K562 (cell line): Measurements from ENCODE around the gene HTR1D. TPM values are rescaled to one million over a fixed set of nuclear protein-coding genes. Genes with fewer than 3 reads are reported as not detected.

Source experiments
- BCOR ChIP-seq: fragments of 450-650 bp; IDR thresholded peaks from 2 replicates; pipeline ENCODE4 v1.6.1; 2016
- BRF2 ChIP-seq: IDR thresholded peaks from 3 replicates; pipeline ENCODE4 v1.6.1; 2011; ENCODE audit warnings: borderline replicate concordance, mild to moderate bottlenecking; ENCODE audit not compliant: insufficient read length, insufficient read depth
- CEBPZ ChIP-seq: fragments of 150-350 bp; IDR thresholded peaks from 2 replicates; pipeline ENCODE4 v1.6.1; 2014; ENCODE audit warnings: low read depth, mild to moderate bottlenecking, low read length, borderline replicate concordance
- ELK1 ChIP-seq: sonication (generic); formaldehyde crosslinking; IDR thresholded peaks from 2 replicates; pipeline ENCODE4 v1.8.1; 2022; ENCODE audit warnings: missing genetic modification reagents
- ID3 ChIP-seq, 2 experiments: fragments of 250-450 bp in 1 of 2; fragments of 450-650 bp in 1 of 2; sonication (Bioruptor Pico) in 1 of 2; IDR thresholded peaks; 2 replicates each; pipeline versions ENCODE4 v1.6.1 to v1.8.0; 2016 to 2021; ENCODE audit warnings: mild to moderate bottlenecking in 2 of 2, moderate library complexity in 2 of 2, missing compliant biosample characterization in 1 of 2, missing genetic modification characterization in 1 of 2
- KDM1A ChIP-seq, 2 experiments: fragments of 450-650 bp; IDR thresholded peaks; 2 replicates each; pipeline ENCODE4 v1.6.1; 2016; ENCODE audit warnings: mild to moderate bottlenecking in 2 of 2
- PKNOX1 ChIP-seq: fragments of 450-650 bp; IDR thresholded peaks from 2 replicates; pipeline ENCODE4 v1.6.1; 2016
- PML ChIP-seq: IDR thresholded peaks from 2 replicates; pipeline ENCODE4 v1.6.1; 2012; ENCODE audit warnings: low read length, inconsistent platforms
- RBM25 ChIP-seq: fragments of 200-400 bp; formaldehyde crosslinking; IDR thresholded peaks from 2 replicates; pipeline ENCODE4 v1.6.1; 2018; ENCODE audit warnings: low read length, low read depth, moderate library complexity; ENCODE audit not compliant: severe bottlenecking
- SRF ChIP-seq, 2 experiments: fragments of 250-450, 450-650 bp in 1 of 2; sonication (Bioruptor Pico) in 1 of 2; sonication (generic) in 1 of 2; formaldehyde crosslinking; IDR thresholded peaks; 2 replicates each; pipeline versions ENCODE4 v1.5.0 to v1.5.1; 2020 to 2022; ENCODE audit warnings: mild to moderate bottlenecking in 1 of 2, missing genetic modification reagents in 1 of 2
- ZNF408 ChIP-seq: fragments of 250-450 bp; sonication (Bioruptor Pico); IDR thresholded peaks from 2 replicates; pipeline ENCODE4 v1.4.0; 2020; ENCODE audit warnings: low read depth, mild to moderate bottlenecking, moderate library complexity
- ZNF512 ChIP-seq: IDR thresholded peaks from 2 replicates; pipeline ENCODE4 v1.6.1; 2016; ENCODE audit warnings: missing genetic modification characterization, missing compliant biosample characterization
- polyA plus RNA-seq, 8 experiments: library from polyadenylated mRNA; depleted of rRNA in 4 of 8; stranded (reverse) in 5 of 8; unstranded in 3 of 8; fragments of >200 nt; fragmentation: Nextera tagmentation in 2 of 8; fragmentation: Illumina TruSeq in 1 of 8; extraction: Ambion mirVana in 2 of 8; extraction: Trizol in 1 of 8; gene quantifications; 2 replicates each; pipeline versions ENCODE4 v1.2.1 to v1.2.3, GENCODE V29; 2011 to 2014; ENCODE audit warnings: inconsistent platforms in 1 of 8, missing spikeins in 1 of 8
- total RNA-seq, 7 experiments: library from RNA; depleted of rRNA in 6 of 7; stranded (reverse); fragments of >200 nt in 6 of 7; fragmentation: Illumina TruSeq in 2 of 7; extraction: Trizol in 2 of 7; gene quantifications; 2 replicates each; pipeline versions ENCODE4 v1.2.1 to v1.2.3, GENCODE V29; 2011 to 2021; ENCODE audit warnings: low replicate concordance in 1 of 7

Gene HTR1D
- total and polyA plus RNA-seq, 9 of the 15 experiments (the other 6 are each of a cell fraction or from before 2014, with no cell fraction given): 0.03 to 0.09 (median 0.04) TPM; not detected in 4

- TF ChIP-seq BRF2 (no peak), ZNF408 (CRISPR knock-in tag) (no peak), BCOR (peak; percentile 91), ELK1 (CRISPR knock-in tag) (no peak), RBM25 (peak; percentile 97), ZNF512 (tag) (no peak), PKNOX1 (no peak), ID3 (CRISPR knock-in tag; IDR thresholded peaks at IDR 0.05) (no peak), ID3 (tag; IDR thresholded peaks at IDR 0.05) (no peak), SRF (CRISPR knock-in tag; IDR thresholded peaks at IDR 0.05) (no peak), PML (no peak), CEBPZ (no peak), KDM1A (IDR thresholded peaks at IDR 0.05) (peak; percentile 41 to 65; a peak in 3 of 4 replicates)
These were observed 5.4 kb upstream of the HTR1D start (continued) for GRCh38 chr1:23222742-23223141.
